ENCODE results near the gene XYLT1.

Gene XYLT1

GRCh38 chr16:17408955-17409441, 61.8 kb downstream of the XYLT1 start:
- DNase-seq (ENCODE audit: extremely low spot score, insufficient read length, low read depth) (no peak), FAIRE-seq (peak; percentile 81)

DNA sequence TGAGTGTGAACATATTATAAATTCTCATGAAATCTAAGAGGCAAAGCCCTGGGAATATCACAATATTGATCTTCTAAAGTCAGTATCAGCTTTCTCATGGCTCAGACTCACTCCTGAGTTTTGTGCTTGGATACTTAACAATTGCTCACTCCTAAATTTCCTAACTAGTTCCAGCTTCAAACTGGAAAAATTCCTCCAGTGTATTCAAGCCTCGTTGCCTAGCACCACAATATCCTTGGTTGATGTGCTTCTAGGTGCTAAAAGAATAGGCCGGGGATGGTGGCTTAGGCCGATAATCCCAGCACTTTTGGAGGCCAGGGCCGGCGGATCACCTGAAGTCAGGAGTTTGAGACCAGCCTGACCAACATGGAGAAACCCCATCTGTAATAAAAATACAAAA, 62.5 kb downstream of the XYLT1 start:
- FAIRE-seq (no peak), DNase-seq (ENCODE audit: extremely low spot score, insufficient read length, low read depth) (no peak)

DNA sequence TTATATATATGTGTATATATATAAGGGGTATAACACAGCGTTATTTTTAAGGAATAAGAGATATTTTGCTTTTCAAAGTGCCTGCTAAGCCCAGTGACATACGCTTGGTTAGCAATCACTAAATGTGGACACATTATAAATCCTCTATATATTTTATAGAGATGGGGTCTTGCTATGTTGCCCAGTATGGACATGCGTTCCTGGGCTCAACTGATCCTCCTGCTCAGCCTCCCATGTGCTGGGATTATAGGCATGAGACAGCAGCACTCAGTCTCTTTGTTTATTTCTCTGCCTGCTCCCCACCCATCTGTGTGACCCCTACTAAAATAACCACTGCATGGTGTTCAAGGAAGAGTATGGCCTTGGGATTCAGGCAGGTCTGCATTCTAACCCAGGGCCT, 63.4 kb downstream of the XYLT1 start:
- DNase-seq (ENCODE audit: extremely low spot score, insufficient read length, low read depth) (no peak), FAIRE-seq (no peak)

GRCh38 chr16:17404941-17405689, 65.6 kb downstream of the XYLT1 start:
- FAIRE-seq (no peak), DNase-seq (ENCODE audit: extremely low spot score, insufficient read length, low read depth) (no peak)

- FAIRE-seq, result no peak
- no peak for DNase-seq (ENCODE audit: extremely low spot score, insufficient read length, low read depth)
Observed at GRCh38 chr16:17403859-17404545, 66.8 kb downstream of the XYLT1 start.

- FAIRE-seq, result no peak
- no peak for DNase-seq (ENCODE audit: extremely low spot score, insufficient read length, low read depth)
Observed at GRCh38 chr16:17403156-17403809, 67.5 kb downstream of the XYLT1 start.

- FAIRE-seq, result no peak
- no peak for DNase-seq (ENCODE audit: extremely low spot score, insufficient read length, low read depth)
Observed at GRCh38 chr16:17397499-17397891, 73.3 kb downstream of the XYLT1 start.

- FAIRE-seq (no peak), DNase-seq (ENCODE audit: extremely low spot score, insufficient read length, low read depth) (no peak)
Observed at GRCh38 chr16:17396762-17397498, 73.8 kb downstream of the XYLT1 start.

DNA sequence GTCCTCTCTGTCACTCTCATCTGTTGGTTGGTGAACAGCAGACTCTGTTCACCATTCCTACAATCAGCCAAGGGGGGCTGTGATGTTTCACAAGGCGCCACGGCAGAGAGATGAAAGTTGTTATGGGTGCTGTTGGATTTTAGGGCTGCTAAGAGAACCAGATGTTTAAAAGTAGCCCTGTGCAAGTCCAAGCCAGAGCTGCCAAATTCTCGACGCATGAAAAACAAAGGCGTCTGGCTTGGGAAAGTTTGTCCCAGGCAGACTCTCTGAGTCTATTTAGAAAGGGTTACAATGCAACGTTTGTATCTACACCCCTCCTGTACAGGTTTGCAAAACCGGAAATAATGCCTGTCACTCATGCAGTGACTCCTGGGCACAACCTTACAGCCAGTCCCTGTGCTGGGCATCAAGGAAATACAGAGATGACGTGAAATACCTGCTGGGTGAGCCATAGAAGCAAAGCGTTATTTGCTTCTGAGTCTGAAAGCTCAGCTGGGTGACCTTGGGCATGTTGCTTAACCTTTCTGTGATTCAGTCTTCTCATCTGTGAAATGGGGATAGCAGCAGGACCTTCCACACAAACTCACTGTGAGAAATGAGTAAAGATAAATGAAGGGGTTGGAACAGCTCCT, 74.8 kb downstream of the XYLT1 start:
- DNase-seq (ENCODE audit: extremely low spot score, insufficient read length, low read depth) (no peak), FAIRE-seq (no peak)

DNA sequence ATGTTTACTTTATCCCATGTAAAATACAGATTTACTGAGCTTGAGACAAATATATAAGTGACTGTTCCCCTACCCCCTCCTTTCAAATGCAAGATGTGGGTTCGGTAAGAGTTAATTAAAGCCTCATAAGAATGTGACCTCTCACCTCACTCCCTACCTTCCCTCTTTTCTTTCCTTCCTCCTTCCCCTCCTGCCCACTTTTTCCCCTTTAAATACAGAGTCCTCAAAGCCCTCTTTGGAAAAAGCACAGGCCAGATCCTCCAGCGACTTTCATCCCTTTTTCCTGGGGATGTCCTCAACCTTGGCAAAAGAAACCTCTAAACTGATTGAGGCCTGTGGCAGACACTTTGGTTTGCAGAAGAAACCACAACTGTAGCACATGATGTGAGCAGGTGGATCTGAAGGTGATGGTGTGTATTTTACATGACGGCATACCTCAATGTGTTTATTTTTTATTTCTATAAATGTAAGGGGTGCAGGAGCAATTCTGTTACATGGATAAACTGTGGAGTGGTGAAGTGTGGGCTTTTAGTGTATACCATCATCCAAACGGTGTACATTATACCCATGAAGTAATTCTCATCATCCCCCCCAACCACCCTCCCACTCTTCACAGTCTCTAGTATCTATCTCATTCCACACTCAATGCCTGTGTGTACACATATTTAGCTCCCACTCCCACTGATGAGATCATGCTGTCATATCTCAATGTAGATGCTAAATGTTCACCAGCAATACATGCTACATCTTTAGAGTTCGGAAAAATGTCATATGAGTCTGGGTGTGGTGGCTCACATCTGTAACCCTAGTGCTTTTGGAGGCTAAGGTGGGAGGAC, 77.7 kb downstream of the XYLT1 start:
- FAIRE-seq (no peak), DNase-seq (ENCODE audit: extremely low spot score, insufficient read length, low read depth) (no peak)

DNA sequence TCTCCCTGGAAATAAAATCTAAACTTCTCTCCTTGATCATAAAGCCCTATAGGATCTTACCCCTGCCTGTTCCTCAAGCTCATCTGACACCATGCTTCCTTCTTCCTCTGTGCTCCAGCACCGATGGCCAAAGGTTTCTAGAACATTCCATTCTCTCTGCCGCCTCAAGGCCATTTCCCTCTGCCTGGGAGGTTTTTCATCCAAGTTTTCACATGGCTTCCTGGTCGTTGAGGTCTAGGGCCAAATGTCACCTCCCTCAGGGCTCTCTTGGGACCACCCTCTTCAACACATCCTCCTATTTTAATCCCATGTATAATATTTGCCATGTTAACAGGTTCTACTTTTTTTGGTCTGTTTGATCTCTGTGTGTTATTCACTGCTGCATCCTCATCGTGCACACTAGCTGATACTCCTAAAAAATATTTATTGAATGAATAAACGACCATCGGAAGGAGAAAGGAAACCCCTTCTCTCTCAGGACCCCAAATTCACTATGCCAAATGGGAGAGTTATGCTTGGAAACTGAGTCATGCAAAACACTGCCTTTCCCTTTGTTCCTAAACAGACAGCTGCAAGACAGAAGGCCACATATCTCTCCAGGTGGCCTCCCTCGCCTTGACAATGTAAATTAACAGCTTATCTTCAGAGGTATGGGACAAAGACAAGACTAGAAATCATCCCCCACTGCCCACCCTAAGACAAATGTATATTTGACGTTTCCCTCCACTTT, 78.5 kb downstream of the XYLT1 start:
- DNase-seq (ENCODE audit: extremely low spot score, insufficient read length, low read depth) (no peak), FAIRE-seq (no peak)

DNA sequence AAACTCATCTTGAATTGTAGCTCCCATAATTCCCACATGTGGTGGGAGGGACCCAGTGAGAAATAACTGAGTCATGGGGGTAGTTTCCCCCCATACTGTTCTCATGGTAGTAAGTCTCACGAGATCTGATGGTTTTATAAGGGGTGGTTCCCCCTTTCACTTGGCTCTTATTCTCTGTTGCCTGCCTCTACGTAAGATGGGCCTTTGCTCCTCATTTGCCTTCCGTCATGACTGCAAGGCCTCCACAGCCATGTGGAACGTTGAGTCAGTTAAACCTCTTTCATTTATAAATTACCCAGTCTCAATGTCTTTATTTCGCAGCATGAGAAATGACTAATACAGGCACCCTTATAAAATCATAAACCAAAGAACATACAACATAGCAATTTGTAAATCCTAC, 79.0 kb downstream of the XYLT1 start:
- no peak for DNase-seq (ENCODE audit: extremely low spot score, insufficient read length, low read depth)
- FAIRE-seq, result no peak

DNA sequence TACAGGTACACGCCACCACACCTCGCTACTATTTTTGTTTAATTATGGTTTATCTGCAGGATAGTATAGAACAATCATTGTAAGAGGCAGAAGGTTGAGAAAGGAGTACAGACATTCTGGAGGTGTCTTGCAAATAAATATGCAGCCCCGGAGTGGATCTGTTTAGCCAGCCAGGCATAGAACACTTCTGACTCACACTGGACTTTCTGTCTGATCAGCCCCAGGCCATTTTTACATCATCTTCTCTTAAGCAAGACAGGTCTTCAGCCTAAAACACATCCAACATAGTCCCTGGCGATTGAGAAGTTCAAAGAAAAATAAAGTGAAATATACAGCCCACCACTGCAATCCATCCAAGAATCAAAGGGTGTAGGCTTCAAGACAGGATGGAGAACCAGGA, 81.4 kb downstream of the XYLT1 start:
- DNase-seq (ENCODE audit: extremely low spot score, insufficient read length, low read depth), result no peak
- FAIRE-seq, result no peak

GRCh38 chr16:17387256-17387655, 83.5 kb downstream of the XYLT1 start:
- no peak for FAIRE-seq
- DNase-seq (ENCODE audit: extremely low spot score, insufficient read length, low read depth), result no peak

- DNase-seq (ENCODE audit: extremely low spot score, insufficient read length, low read depth) (no peak), FAIRE-seq (no peak)
Observed at GRCh38 chr16:17386229-17386628, 84.5 kb downstream of the XYLT1 start.

DNA sequence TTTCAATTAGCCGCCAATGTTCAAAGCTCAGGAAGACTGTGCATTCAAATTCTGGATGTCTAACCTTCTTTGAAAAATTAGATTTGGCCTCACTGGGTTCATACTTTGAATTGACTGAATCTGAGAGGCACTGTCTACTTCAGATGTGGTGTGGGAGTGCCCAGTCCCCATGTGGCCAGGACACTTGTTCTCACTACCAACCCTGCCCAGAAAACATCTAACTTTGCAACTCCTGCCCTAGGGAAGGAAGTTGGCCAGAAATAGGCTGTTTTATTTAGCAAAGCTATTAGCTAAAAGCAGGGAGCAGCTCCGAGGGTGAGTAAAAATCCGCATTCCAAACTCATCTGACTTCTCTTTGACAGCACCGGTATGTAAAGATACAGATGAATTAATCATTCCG, 86.3 kb downstream of the XYLT1 start:
- no peak for DNase-seq (ENCODE audit: extremely low spot score, insufficient read length, low read depth)
- no peak for FAIRE-seq

DNA sequence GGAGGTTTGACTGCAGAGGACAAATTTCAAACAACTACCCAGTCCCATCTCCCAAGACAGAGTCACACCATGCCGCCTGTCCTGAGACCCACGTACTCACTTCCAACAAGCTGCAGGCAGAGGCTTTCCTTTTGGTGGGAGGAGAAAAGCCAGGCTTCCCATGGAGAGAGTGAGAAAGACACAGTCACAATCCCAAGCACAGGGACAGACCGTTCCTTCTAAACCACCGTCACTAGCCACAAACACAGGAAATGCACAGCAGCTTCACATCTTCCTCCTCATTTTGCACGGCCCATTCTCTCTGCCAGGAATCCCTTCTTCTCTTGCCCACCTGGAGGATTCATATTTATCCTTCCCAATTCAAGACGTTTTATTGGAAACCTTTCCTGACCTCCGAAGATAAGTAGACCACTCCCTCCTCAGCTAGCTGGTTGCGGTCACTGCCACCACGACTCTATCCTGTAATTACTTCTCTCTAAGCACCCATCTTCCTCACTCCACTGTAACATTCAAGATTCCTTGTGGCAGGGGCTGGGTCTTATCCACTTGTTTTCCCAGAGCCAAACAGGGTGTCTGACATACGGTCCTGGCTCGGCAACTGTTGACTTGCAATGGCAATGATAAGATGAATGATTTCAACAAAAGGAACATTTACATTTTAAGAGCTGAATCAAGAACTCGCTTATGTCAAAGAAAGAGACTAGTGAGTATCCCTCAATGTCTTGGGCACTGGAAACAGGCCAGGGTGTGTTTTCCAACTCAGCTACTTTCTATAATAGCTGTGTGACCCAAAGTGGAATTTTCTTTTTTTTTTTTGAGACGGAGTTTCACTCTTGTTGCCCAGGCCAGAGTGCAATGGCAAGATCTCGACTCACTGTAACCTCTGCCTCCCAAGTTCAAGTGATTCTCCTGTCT, 87.6 kb downstream of the XYLT1 start:
- DNase-seq (ENCODE audit: extremely low spot score, insufficient read length, low read depth), result no peak
- no peak for FAIRE-seq

DNA sequence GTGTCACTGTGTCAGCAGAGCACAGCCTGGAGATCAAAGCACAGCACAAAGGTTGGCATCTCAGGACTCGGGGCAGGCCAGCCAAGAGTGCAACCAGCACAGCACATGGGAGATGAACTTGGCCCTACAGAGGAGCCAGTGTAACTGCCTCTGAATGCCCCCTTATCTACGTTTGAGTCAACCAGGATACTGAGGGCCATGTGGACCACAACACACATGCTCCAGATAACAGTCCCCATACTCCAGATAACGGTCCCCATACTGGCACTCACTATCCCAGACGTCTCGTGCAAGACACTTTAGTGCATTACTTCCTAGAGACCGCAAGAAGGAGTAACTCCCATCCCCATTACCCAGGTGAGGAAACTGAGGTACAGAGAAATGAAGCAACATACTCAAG, 88.2 kb downstream of the XYLT1 start:
- no peak for FAIRE-seq
- no peak for DNase-seq (ENCODE audit: extremely low spot score, insufficient read length, low read depth)
